ENCODE results near the gene DKK1. TPM values are rescaled to one million over a fixed set of nuclear protein-coding genes. Genes with fewer than 3 reads are reported as not detected.
A peak's percentile ranks its signal among the peaks of the same experiment; 100 is the strongest.

Gene DKK1
- total and polyA plus RNA-seq, 2 donors = 4.6 to 75.6 TPM

DNA sequence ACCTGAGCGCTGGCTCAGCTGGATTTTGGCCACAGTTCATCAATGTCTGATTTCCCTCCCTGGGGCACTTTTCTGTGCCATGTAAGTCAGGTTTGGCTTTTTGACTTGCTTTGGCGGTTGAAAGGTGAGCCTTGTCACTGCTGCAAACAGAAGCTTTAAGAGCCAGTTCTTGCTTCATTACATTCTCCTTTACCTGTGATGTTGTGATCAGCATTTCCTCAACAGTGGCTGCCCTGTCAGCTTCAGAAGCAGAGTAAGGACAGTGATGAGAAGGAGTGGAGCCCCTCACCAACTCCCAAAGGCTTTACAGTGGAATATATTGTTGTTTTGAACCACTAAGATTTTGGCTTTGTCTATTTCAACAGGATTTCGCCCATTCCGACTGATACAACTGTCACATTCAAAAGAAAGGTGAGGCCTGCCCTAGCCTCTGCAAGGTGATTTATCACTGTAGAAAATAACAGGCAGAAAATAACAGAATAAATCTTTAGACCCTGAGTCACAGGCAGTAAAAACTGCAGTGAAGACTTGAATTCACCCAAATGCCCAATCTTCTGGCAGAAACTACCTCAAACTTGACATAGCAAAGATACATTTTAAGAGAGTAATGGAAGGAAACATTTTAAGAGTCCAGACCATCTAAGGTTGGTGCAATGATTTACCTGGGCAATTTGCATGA is 13.3 kb upstream of the DKK1 start:
- 85% methylated on average over 4 of the region's 4 CpGs for WGBS
- Histone ChIP-seq H3K27ac (ENCODE audit: low read depth) (no peak overlapping the region), H3K36me3 (ENCODE audit: insufficient read depth) (no peaks in the 10 kb centered on the region), H3K4me1 (ENCODE audit: insufficient read depth) (no peaks in the 10 kb centered on the region), H3K4me3 (ENCODE audit: low read depth, low read length) (no peak overlapping the region)
- DNase-seq (ENCODE audit: extremely low spot score) = no peak

DNA sequence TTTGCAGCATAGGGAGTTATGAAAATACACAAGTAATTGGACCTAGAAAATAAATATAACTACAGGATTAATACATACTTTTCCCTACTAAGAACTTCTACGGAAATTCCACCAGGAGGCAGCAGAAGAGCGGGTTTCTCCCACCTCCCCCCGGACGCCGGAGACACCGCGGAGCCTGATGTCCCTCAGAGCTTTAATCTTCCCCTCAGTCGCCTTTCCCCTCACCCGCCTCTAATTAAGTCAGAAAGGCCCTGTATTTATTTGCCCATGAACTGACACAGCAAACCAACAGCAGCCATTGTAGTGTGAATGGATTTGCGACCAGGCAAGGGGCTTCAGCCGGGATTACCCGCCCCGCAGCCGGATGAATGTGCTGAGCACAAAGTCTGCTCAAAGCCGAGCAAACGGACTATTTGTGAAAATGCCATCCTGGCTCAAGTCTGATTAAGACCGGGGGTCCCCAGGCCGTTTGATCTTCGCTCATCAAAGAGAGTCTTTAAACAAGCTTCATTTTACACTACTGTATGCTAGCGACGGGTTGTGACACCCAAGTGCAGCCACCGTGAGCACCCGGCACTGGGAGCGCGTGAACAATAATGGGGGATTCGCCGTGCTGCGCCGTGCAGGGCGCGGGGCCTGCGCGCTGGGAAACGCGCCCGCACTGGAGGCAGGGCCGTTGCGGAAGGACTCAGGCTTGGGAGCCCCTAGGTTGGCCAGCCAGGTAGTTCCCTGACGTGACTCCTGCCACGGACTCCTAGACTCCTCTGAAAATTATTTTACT is 5.6 kb upstream of the DKK1 start:
- 3% methylated on average over 40 of the region's 40 CpGs for WGBS
- H3K4me1 ChIP-seq (ENCODE audit: insufficient read depth) = no peaks in the 10 kb centered on the region
- H3K36me3 ChIP-seq (ENCODE audit: insufficient read depth) = no peaks in the 10 kb centered on the region
- peak; percentile 46 for DNase-seq (ENCODE audit: extremely low spot score)
- H3K4me3 ChIP-seq (ENCODE audit: low read depth, low read length) = peak overlapping the region; percentile 12
- no peak overlapping the region for H3K27ac ChIP-seq (ENCODE audit: low read depth)

DNA sequence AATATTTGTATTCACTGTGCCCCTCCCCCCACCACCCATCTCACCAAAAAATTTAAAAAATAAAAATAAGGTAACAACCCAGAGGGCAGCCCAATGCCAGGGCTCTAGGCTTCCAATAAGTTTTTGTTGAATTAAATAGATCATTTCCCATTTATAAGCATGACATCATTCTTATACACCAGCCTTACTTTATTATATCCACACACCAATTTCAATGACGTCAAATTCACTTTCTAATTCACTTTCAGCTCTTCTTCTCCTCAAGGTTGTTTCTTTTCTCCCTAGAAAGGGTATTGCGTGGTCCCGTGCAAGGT is 1.2 kb upstream of the DKK1 start:
- Histone ChIP-seq H3K4me3 (ENCODE audit: low read depth, low read length) (no peak overlapping the region), H3K4me1 (ENCODE audit: insufficient read depth) (no peaks in the 10 kb centered on the region), H3K27ac (ENCODE audit: low read depth) (no peak overlapping the region), H3K36me3 (ENCODE audit: insufficient read depth) (no peaks in the 10 kb centered on the region)
- 23% methylated on average over 3 of the region's 3 CpGs for WGBS
- no peak for DNase-seq (ENCODE audit: extremely low spot score)

DNA sequence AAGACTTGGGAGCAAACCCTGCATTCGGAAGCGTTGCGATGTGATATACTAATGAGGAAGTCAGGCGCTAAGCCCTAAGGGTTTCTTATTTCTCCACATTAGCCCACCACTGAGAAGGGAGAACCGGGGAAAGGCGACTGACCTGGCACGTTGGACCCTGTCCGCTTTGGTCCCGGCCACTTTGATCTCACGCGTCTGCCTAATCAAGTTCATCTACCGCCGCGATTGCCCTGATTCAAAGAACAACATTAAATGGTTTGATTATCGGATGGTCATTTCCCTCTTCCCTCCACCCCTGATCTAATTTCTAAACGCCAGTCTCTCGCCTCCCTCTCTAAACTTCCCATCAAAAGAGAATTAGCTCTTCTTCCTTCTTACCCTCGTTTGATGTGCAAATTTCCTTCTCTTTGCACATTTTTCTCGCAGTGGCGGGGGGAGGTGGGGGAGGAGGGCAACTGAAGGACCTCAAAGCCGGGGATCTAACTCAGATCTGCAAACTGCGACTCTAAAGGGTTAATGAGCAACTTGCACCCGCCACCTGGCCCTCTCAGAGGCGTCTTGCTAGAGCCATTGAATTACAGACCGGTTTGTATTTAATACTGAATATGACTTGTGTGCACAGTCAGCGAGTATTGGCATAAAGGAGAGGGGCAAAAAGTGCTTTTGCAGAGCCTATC is 687 bp upstream of the DKK1 start:
- Histone ChIP-seq H3K36me3 (ENCODE audit: insufficient read depth) (no peaks in the 10 kb centered on the region), H3K4me1 (ENCODE audit: insufficient read depth) (no peaks in the 10 kb centered on the region), H3K4me3 (ENCODE audit: low read depth, low read length) (peak overlapping the region; percentile 51), H3K27ac (ENCODE audit: low read depth) (no peak overlapping the region)
- WGBS = 6% methylated on average over 26 of the region's 26 CpGs
- no peak for DNase-seq (ENCODE audit: extremely low spot score)

DNA sequence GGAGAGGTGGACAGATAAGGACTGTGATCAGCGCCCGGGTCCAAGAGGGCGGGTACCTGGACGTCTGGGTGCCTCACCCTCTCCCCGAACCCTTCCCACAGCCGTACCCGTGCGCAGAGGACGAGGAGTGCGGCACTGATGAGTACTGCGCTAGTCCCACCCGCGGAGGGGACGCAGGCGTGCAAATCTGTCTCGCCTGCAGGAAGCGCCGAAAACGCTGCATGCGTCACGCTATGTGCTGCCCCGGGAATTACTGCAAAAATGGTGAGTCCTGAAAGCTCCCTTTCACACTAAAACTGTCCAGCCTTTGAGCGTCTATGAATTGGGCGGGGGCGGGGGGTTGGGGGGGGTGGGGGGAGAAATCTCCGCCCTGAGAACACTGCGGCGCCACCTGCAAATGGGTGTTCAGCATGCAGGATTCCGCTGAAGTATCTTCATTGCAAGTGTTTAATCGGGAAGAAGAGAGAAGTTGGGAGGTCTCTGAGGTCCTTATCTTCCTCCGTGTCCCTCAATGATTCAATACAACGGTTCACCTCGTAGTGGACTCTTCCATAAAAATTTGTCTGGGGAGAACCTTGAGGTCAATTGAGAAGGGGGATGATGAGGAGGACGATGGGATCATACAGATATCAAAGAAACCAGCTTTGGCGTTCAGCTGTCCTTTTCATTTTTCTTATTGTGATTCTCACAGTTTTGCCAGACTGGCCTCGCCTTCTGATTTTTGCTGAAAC is 906 bp downstream of the DKK1 start:
- DNase-seq (ENCODE audit: extremely low spot score) = no peak
- Histone ChIP-seq H3K36me3 (ENCODE audit: insufficient read depth) (no peaks in the 10 kb centered on the region), H3K27ac (ENCODE audit: low read depth) (no peak overlapping the region), H3K4me1 (ENCODE audit: insufficient read depth) (no peaks in the 10 kb centered on the region), H3K4me3 (ENCODE audit: low read depth, low read length) (peak overlapping the region; percentile 51)
- WGBS = 13% methylated on average over 36 of the region's 36 CpGs

DNA sequence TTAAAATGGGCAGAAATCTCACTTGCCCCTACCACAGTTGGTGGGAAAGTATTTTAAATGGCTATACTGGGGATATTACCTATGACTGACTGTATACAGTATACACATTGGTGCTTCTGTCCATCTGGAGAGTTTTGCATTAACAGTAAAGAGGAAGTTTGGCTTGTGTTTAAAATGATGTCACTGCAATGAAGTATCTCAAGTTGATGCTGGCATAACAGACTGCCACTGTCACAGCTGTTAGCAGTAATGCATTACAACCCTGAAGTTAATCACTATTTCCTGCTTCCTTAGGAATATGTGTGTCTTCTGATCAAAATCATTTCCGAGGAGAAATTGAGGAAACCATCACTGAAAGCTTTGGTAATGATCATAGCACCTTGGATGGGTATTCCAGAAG is 1.9 kb downstream of the DKK1 start:
- Histone ChIP-seq H3K27ac (ENCODE audit: low read depth) (no peak overlapping the region), H3K36me3 (ENCODE audit: insufficient read depth) (no peaks in the 10 kb centered on the region), H3K4me1 (ENCODE audit: insufficient read depth) (no peaks in the 10 kb centered on the region), H3K4me3 (ENCODE audit: low read depth, low read length) (no peak overlapping the region)
- no peak for DNase-seq (ENCODE audit: extremely low spot score)
- 77% methylated on average over 1 of the region's 1 CpG for WGBS

GRCh38 chr10:52316500-52316899 is 2.4 kb downstream of the DKK1 start:
- 91% methylated on average over 4 of the region's 4 CpGs for WGBS
- Histone ChIP-seq H3K4me1 (ENCODE audit: insufficient read depth) (no peaks in the 10 kb centered on the region), H3K27ac (ENCODE audit: low read depth) (no peak overlapping the region), H3K4me3 (ENCODE audit: low read depth, low read length) (no peak overlapping the region), H3K36me3 (ENCODE audit: insufficient read depth) (no peaks in the 10 kb centered on the region)
- DNase-seq (ENCODE audit: extremely low spot score) = no peak

GRCh38 chr10:52318136-52318701 is 4.1 kb downstream of the DKK1 start:
- DNase-seq (ENCODE audit: extremely low spot score) = no peak
- H3K4me1 ChIP-seq (ENCODE audit: insufficient read depth) = no peaks in the 10 kb centered on the region
- no peak overlapping the region for H3K27ac ChIP-seq (ENCODE audit: low read depth)
- no peaks in the 10 kb centered on the region for H3K36me3 ChIP-seq (ENCODE audit: insufficient read depth)
- WGBS = 78% methylated on average over 5 of the region's 5 CpGs
- H3K4me3 ChIP-seq (ENCODE audit: low read depth, low read length) = no peak overlapping the region

GRCh38 chr10:52318822-52319464 is 4.9 kb downstream of the DKK1 start:
- H3K4me1 ChIP-seq (ENCODE audit: insufficient read depth) = no peaks in the 10 kb centered on the region
- no peak for DNase-seq (ENCODE audit: extremely low spot score)
- H3K27ac ChIP-seq (ENCODE audit: low read depth) = no peak overlapping the region
- H3K4me3 ChIP-seq (ENCODE audit: low read depth, low read length) = no peak overlapping the region
- 55% methylated on average over 7 of the region's 7 CpGs for WGBS
- H3K36me3 ChIP-seq (ENCODE audit: insufficient read depth) = no peaks in the 10 kb centered on the region

DNA sequence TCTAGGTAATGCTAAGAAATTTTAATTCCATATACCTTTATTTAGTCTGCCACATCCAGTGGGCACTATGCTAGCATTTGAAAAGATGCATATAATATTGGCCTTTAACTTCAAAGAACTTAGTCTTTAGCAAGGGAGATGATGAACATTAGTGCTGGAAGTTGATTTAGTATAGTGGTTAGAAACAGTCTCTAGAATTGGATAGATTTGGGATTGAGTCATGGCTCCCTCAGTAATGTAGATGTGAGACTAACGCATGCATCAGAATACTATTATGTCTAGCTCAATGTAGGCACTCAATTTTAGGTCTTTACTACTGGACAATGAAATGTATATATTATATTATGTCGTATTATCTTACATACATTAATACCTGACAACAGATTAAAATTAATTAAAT is 5.8 kb downstream of the DKK1 start:
- no peaks in the 10 kb centered on the region for H3K4me1 ChIP-seq (ENCODE audit: insufficient read depth)
- H3K4me3 ChIP-seq (ENCODE audit: low read depth, low read length) = no peak overlapping the region
- WGBS = 92% methylated on average over 2 of the region's 2 CpGs
- no peak overlapping the region for H3K27ac ChIP-seq (ENCODE audit: low read depth)
- H3K36me3 ChIP-seq (ENCODE audit: insufficient read depth) = no peaks in the 10 kb centered on the region
- DNase-seq (ENCODE audit: extremely low spot score) = no peak

GRCh38 chr10:52322323-52322722 is 8.2 kb downstream of the DKK1 start:
- H3K4me3 ChIP-seq (ENCODE audit: low read depth, low read length) = no peak overlapping the region
- H3K4me1 ChIP-seq (ENCODE audit: insufficient read depth) = no peaks in the 10 kb centered on the region
- 95% methylated on average over 1 of the region's 1 CpG for WGBS
- DNase-seq (ENCODE audit: extremely low spot score) = no peak
- no peak overlapping the region for H3K27ac ChIP-seq (ENCODE audit: low read depth)
- no peaks in the 10 kb centered on the region for H3K36me3 ChIP-seq (ENCODE audit: insufficient read depth)

DNA sequence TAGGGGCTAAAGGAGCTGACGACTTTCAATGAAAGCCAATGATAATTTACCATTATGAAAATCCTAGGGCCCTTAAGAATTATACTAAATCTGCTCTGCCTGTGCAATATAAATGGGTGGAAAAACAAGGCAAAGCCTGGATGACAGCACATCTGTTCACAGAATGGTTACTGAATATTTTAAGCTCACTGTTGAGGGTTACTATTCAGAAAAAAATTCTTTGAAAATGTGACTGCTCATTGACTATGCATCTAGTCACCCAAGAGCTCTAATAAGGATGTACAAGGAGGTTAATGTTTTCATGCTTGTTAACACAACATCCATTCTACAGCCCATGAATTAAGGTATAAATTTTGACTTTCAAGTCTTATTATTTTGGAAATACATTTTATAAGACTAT is 8.9 kb downstream of the DKK1 start:
- DNase-seq (ENCODE audit: extremely low spot score) = no peak
- Histone ChIP-seq H3K27ac (ENCODE audit: low read depth) (no peak overlapping the region), H3K36me3 (ENCODE audit: insufficient read depth) (no peaks in the 10 kb centered on the region), H3K4me3 (ENCODE audit: low read depth, low read length) (no peak overlapping the region), H3K4me1 (ENCODE audit: insufficient read depth) (no peaks in the 10 kb centered on the region)
- 93% methylated on average over 1 of the region's 1 CpG for WGBS

- WGBS = 75% methylated on average over 2 of the region's 2 CpGs
- no peak overlapping the region for H3K4me3 ChIP-seq (ENCODE audit: low read depth, low read length)
- no peak overlapping the region for H3K27ac ChIP-seq (ENCODE audit: low read depth)
- H3K36me3 ChIP-seq (ENCODE audit: insufficient read depth) = no peaks in the 10 kb centered on the region
- DNase-seq (ENCODE audit: extremely low spot score) = no peak
- H3K4me1 ChIP-seq (ENCODE audit: insufficient read depth) = no peaks in the 10 kb centered on the region
Observed at GRCh38 chr10:52326382-52326781, 12.3 kb downstream of the DKK1 start.

Data from urinary bladder (tissue), 4 donors.